DND-41 (cell line): ENCODE data around the gene MARCHF2.

Source experiments
- ATAC-seq: fragments of 200-7000 bp; cut with Tn5 transposase; 3 replicates; pipeline ENCODE4 v1.9.1; 2021; ENCODE audit warnings: low read depth; ENCODE audit not compliant: insufficient read depth
- DNase-seq: peaks from one replicate; pipeline ENCODE4 v3.0.0-alpha.2; 2020
- H2AFZ ChIP-seq: 2 replicates; pipeline ENCODE4 v1.6.0; 2012; ENCODE audit warnings: low read depth, low read length
- H3K27ac ChIP-seq: 2 replicates; pipeline ENCODE4 v1.5.1; 2012; ENCODE audit warnings: low read length, inconsistent platforms
- H3K27me3 ChIP-seq: fragments of 200-600 bp; sonication (generic); 2 replicates; pipeline ENCODE4 v1.6.0; 2012; ENCODE audit warnings: low read length, mild to moderate bottlenecking, inconsistent platforms; ENCODE audit not compliant: insufficient read depth, poor library complexity
- H3K36me3 ChIP-seq: 2 replicates; pipeline ENCODE4 v1.5.1; 2012; ENCODE audit warnings: low read length, inconsistent platforms; ENCODE audit not compliant: insufficient read depth
- H3K4me1 ChIP-seq: 2 replicates; pipeline ENCODE4 v1.5.1; 2012; ENCODE audit warnings: mild to moderate bottlenecking, low read length; ENCODE audit not compliant: insufficient read depth
- H3K4me2 ChIP-seq: 2 replicates; pipeline ENCODE4 v1.6.0; 2012; ENCODE audit warnings: mild to moderate bottlenecking, moderate library complexity, low read length, inconsistent platforms; ENCODE audit not compliant: insufficient read depth
- H3K4me3 ChIP-seq, 2 experiments: fragments of 200-600 bp in 1 of 2; shearing (Covaris generic) in 1 of 2; 2 replicates each; pipeline ENCODE4 v1.5.1; 2012 to 2016; ENCODE audit warnings: inconsistent platforms in 2 of 2, low read length in 2 of 2, mild to moderate bottlenecking in 2 of 2, low read depth in 1 of 2, moderate library complexity in 1 of 2
- H3K79me2 ChIP-seq: 2 replicates; pipeline ENCODE4 v1.6.0; 2012; ENCODE audit warnings: low read length, inconsistent platforms; ENCODE audit not compliant: insufficient read depth
- H3K9ac ChIP-seq: 2 replicates; pipeline ENCODE4 v1.6.0; 2012; ENCODE audit warnings: low read depth, mild to moderate bottlenecking, inconsistent platforms, low read length, moderate library complexity
- H3K9me3 ChIP-seq: 2 replicates; pipeline ENCODE4 v1.5.1; 2012; ENCODE audit warnings: low read length, moderate library complexity, mild to moderate bottlenecking, inconsistent platforms; ENCODE audit not compliant: insufficient read depth, severe bottlenecking
- H4K20me1 ChIP-seq: 2 replicates; pipeline ENCODE4 v1.6.0; 2012; ENCODE audit warnings: low read length; ENCODE audit not compliant: insufficient read depth
- CTCF ChIP-seq: IDR thresholded peaks from 2 replicates; pipeline ENCODE4 v1.5.1; 2012; ENCODE audit warnings: borderline replicate concordance, low read length, moderate library complexity, mild to moderate bottlenecking; ENCODE audit not compliant: poor library complexity, severe bottlenecking; ENCODE audit errors: extremely low read depth
- EZH2 ChIP-seq: IDR thresholded peaks from 3 replicates; pipeline ENCODE4 v1.6.1; 2012; ENCODE audit warnings: borderline replicate concordance, low read depth, mild to moderate bottlenecking, moderate library complexity, low read length, inconsistent platforms; ENCODE audit not compliant: severe bottlenecking

MARCHF2 gene

GRCh38 chr19:8446061-8446709 is 33.1 kb downstream of the MARCHF2 start:
- H3K27me3 ChIP-seq: no peaks in the 10 kb centered on the region
- ATAC-seq (no peak), DNase-seq (no peak)
- no peak overlapping the region for H2AFZ ChIP-seq
- H3K4me2 ChIP-seq: peak overlapping the region; percentile 74
- no peak for TF ChIP-seq CTCF
- TF ChIP-seq EZH2: no peak
- H3K27ac ChIP-seq: peak overlapping the region; percentile 90
- H3K9ac ChIP-seq: peak overlapping the region; percentile 98
- H3K79me2 ChIP-seq: peaks cover 67% of the 10 kb centered on the region
- peak overlapping the region; percentile 76 to 90; a peak in 3 of 4 replicates for H3K4me3 ChIP-seq
- peaks cover 53% of the 10 kb centered on the region for H4K20me1 ChIP-seq
- H3K36me3 ChIP-seq: peaks cover 47% of the 10 kb centered on the region
- H3K4me1 ChIP-seq: peaks cover 44% of the 10 kb centered on the region
- no peaks in the 10 kb centered on the region for H3K9me3 ChIP-seq

GRCh38 chr19:8449830-8450229 is 36.7 kb downstream of the MARCHF2 start:
- Histone ChIP-seq H3K4me1 (peaks cover 49% of the 10 kb centered on the region), H3K9ac (0 out of 2 replicates have a peak overlapping the region, but pooled peaks have one; percentile 12), H3K4me3 (no peak overlapping the region), H3K4me2 (peak overlapping the region; percentile 32; the same call in 1 of the 2 replicates), H3K27ac (no peak overlapping the region), H2AFZ (no peak overlapping the region), H3K36me3 (peaks cover 81% of the 10 kb centered on the region), H3K9me3 (no peaks in the 10 kb centered on the region), H3K79me2 (peaks cover 99% of the 10 kb centered on the region), H3K27me3 (no peaks in the 10 kb centered on the region), H4K20me1 (peaks cover 89% of the 10 kb centered on the region)
- DNase-seq (no peak), ATAC-seq (no peak)
- no peak for TF ChIP-seq EZH2
- TF ChIP-seq CTCF: no peak

- H4K20me1 ChIP-seq: peaks cover 91% of the 10 kb centered on the region
- no peak for DNase-seq
- no peak overlapping the region for H2AFZ ChIP-seq
- H3K27ac ChIP-seq: no peak overlapping the region
- no peak overlapping the region for H3K9ac ChIP-seq
- H3K4me1 ChIP-seq: peaks cover 42% of the 10 kb centered on the region
- peaks cover 99% of the 10 kb centered on the region for H3K79me2 ChIP-seq
- no peak for ATAC-seq
- H3K27me3 ChIP-seq: no peaks in the 10 kb centered on the region
- no peak overlapping the region for H3K4me3 ChIP-seq
- H3K9me3 ChIP-seq: no peaks in the 10 kb centered on the region
- peaks cover 84% of the 10 kb centered on the region for H3K36me3 ChIP-seq
- no peak for TF ChIP-seq CTCF
- no peak for TF ChIP-seq EZH2
- peak overlapping the region; percentile 10; the same call in 1 of the 2 replicates for H3K4me2 ChIP-seq
Measured at GRCh38 chr19:8451377-8451776, 38.3 kb downstream of the MARCHF2 start.
